ENCODE data around the gene SPHK2.

The SPHK2 gene

DNA sequence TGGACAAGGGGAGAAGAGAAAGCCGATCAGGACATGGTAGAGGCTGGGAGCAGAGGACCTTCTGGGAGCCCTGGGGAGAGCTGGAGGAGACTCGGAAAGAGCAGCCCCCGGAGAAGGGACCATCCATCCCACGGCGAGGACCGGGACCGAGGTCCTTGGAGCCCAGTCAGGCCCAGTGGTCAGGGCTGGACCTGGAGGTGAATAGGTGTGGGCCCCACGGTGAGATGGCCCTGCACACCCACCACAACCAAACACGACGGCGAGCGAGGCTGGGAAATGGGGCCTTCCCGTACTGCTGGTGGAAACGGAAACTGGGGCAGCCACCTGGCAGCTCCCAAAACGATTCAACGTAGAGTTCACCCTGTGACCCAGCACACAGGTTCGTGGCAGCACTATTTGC lies 57.2 kb downstream of the SPHK2 start (continued):
- no peak for TF ChIP-seq ZNF211 (tag by site-specific recombination; IDR thresholded peaks at IDR 0.05; ENCODE audit: low read depth)
- TF ChIP-seq ZNF837 (tag by site-specific recombination; IDR thresholded peaks at IDR 0.05): no peak

DNA sequence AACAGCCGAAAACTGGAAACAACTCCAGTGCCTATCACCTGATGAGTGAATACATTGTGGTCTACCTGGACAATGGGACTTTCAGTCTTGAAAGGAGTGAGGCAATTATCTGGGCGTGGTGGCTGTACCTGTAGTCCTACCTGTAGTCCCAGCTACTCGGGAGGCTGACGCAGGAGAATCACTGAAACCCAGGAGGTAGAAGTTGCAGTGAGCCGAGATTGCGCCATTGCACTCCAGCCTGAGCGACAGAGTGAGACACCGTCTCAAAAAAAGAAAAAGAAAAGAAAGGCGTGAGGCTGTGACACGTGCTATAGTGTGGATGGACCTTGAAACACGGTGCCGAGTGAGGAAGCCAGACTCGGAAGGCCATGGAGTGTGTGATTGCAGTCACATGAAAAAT lies 57.6 kb downstream of the SPHK2 start:
- no peaks in the 10 kb centered on the region for H3K36me3 ChIP-seq (ENCODE audit: control insufficient read depth in 2 of 2, insufficient read depth in 1 of 2, low read length in 2 of 2)
- TF ChIP-seq GFI1B (tag by site-specific recombination; IDR thresholded peaks at IDR 0.05) (no peak), ZNF311 (tag by site-specific recombination; IDR thresholded peaks at IDR 0.05; ENCODE audit: borderline replicate concordance) (no peak), ZNF473 (tag by site-specific recombination; IDR thresholded peaks at IDR 0.05) (no peak), OSR2 (tag by site-specific recombination; IDR thresholded peaks at IDR 0.05) (no peak), ZNF560 (tag by site-specific recombination; IDR thresholded peaks at IDR 0.05; ENCODE audit: borderline replicate concordance) (no peak), MEIS1 (CRISPR knock-in tag; IDR thresholded peaks at IDR 0.05; ENCODE audit: borderline replicate concordance) (no peak), ZNF433 (tag by site-specific recombination; IDR thresholded peaks at IDR 0.05; ENCODE audit: low read depth) (no peak), SP3 (tag by site-specific recombination; IDR thresholded peaks at IDR 0.05) (no peak), ZNF302 (tag by site-specific recombination; IDR thresholded peaks at IDR 0.05; ENCODE audit: low read depth) (no peak), ZNF248 (tag by site-specific recombination; IDR thresholded peaks at IDR 0.05) (no peak), ZNF221 (tag by site-specific recombination; IDR thresholded peaks at IDR 0.05; ENCODE audit: borderline replicate concordance) (no peak)
- TF ChIP-seq, protein P1, sequence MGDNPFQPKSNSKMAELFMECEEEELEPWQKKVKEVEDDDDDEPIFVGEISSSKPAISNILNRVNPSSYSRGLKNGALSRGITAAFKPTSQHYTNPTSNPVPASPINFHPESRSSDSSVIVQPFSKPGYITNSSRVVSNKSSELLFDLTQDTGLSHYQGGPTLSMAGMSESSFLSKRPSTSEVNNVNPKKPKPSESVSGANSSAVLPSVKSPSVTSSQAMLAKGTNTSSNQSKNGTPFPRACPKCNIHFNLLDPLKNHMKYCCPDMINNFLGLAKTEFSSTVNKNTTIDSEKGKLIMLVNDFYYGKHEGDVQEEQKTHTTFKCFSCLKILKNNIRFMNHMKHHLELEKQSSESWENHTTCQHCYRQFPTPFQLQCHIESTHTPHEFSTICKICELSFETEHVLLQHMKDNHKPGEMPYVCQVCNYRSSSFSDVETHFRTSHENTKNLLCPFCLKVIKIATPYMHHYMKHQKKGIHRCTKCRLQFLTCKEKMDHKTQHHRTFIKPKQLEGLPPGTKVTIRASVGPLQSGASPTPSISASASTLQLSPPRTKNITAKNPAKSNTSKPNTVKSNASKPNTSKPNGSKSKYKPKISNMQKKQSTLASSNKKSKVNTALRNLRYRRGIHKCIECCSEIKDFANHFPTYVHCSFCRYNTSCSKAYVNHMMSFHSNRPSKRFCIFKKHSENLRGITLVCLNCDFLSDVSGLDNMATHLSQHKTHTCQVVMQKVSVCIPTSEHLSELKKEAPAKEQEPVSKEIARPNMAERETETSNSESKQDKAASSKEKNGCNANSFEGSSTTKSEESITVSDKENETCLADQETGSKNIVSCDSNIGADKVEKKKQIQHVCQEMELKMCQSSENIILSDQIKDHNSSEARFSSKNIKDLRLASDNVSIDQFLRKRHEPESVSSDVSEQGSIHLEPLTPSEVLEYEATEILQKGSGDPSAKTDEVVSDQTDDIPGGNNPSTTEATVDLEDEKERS (tag by site-specific recombination; IDR thresholded peaks at IDR 0.05): no peak
- no peaks in the 10 kb centered on the region for H3K9me3 ChIP-seq (ENCODE audit: control insufficient read depth, insufficient read depth, low read depth, low read length)
- H3K27ac ChIP-seq (ENCODE audit: extremely low read depth, low read depth, low read length): no peak overlapping the region
- CTCF ChIA-PET: interaction anchor here (0.6 to 3.9 kb wide), 9 partner anchors 12 to 165 kb away, joined by 3 to 31 read pairs (median 6); no protein-coding TSS in a partner anchor
- H3K4me3 ChIP-seq (ENCODE audit: low read depth, low read length): no peak overlapping the region
- H3K4me1 ChIP-seq (ENCODE audit: control insufficient read depth, insufficient read depth, low read length): no peaks in the 10 kb centered on the region; the same call in 1 of the 2 replicates
- POLR2A ChIA-PET: no interaction called here

DNA sequence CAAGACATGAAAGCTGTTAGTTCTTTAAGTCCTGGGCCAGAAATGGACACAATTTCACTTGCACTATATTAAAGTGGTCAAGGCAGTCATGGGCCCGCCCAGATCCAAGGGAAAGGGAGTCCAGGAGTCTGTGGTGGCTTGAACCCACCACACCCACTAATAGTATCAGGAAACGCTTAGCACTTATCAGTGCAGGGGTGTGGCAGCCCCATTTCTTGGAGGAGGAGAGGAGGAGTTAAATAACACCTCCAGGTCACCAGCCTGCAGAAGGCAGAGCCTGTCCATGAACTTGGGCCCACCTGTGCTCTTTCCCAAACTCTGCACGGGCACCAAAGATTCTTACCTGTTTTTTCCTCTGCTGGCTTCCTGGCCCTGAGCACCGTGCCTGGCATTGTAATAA lies 58.9 kb downstream of the SPHK2 start:
- H3K4me1 ChIP-seq (ENCODE audit: control insufficient read depth, insufficient read depth, low read length): no peaks in the 10 kb centered on the region; the same call in 1 of the 2 replicates
- no peak overlapping the region for H3K27ac ChIP-seq (ENCODE audit: extremely low read depth, low read depth, low read length)
- ChIA-PET POLR2A (interaction anchor here (0.9 kb wide), 1 partner anchor 36 kb away, joined by 3 read pairs; no protein-coding TSS in a partner anchor), CTCF (interaction anchor here (1.2 to 3.9 kb wide), 2 partner anchors 10 to 164 kb away, joined by 4 to 20 read pairs; no protein-coding TSS in a partner anchor)
- no peaks in the 10 kb centered on the region for H3K9me3 ChIP-seq (ENCODE audit: control insufficient read depth, insufficient read depth, low read depth, low read length)
- TF ChIP-seq KLF1 (tag by site-specific recombination; IDR thresholded peaks at IDR 0.05): peak; percentile 89
- no peak for TF ChIP-seq ZNF501 (tag by site-specific recombination; IDR thresholded peaks at IDR 0.05)
- no peak for TF ChIP-seq ZNF473 (tag by site-specific recombination; IDR thresholded peaks at IDR 0.05)
- TF ChIP-seq, protein P2, sequence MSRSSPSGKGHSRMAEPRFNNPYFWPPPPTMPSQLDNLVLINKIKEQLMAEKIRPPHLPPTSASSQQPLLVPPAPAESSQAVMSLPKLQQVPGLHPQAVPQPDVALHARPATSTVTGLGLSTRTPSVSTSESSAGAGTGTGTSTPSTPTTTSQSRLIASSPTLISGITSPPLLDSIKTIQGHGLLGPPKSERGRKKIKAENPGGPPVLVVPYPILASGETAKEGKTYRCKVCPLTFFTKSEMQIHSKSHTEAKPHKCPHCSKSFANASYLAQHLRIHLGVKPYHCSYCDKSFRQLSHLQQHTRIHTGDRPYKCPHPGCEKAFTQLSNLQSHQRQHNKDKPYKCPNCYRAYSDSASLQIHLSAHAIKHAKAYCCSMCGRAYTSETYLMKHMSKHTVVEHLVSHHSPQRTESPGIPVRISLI (tag by site-specific recombination; IDR thresholded peaks at IDR 0.05): no peak
- TF ChIP-seq ZFHX2 (tag by site-specific recombination; conservative IDR thresholded peaks at IDR 0.05): 0 out of 2 replicates have a peak, but pooled peaks have one; percentile 25
- TF ChIP-seq EGR2 (tag by site-specific recombination; IDR thresholded peaks at IDR 0.05; ENCODE audit: low read depth): peak; percentile 34; the same call in 1 of the 2 replicates
- TF ChIP-seq ZNF426 (tag by site-specific recombination; IDR thresholded peaks at IDR 0.05): no peak
- TF ChIP-seq, protein P3, sequence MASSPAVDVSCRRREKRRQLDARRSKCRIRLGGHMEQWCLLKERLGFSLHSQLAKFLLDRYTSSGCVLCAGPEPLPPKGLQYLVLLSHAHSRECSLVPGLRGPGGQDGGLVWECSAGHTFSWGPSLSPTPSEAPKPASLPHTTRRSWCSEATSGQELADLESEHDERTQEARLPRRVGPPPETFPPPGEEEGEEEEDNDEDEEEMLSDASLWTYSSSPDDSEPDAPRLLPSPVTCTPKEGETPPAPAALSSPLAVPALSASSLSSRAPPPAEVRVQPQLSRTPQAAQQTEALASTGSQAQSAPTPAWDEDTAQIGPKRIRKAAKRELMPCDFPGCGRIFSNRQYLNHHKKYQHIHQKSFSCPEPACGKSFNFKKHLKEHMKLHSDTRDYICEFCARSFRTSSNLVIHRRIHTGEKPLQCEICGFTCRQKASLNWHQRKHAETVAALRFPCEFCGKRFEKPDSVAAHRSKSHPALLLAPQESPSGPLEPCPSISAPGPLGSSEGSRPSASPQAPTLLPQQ (tag by site-specific recombination; IDR thresholded peaks at IDR 0.05): peak; percentile 85
- no peak for TF ChIP-seq ZNF341 (tag by site-specific recombination; IDR thresholded peaks at IDR 0.05; ENCODE audit: low read depth)
- TF ChIP-seq, protein P4, sequence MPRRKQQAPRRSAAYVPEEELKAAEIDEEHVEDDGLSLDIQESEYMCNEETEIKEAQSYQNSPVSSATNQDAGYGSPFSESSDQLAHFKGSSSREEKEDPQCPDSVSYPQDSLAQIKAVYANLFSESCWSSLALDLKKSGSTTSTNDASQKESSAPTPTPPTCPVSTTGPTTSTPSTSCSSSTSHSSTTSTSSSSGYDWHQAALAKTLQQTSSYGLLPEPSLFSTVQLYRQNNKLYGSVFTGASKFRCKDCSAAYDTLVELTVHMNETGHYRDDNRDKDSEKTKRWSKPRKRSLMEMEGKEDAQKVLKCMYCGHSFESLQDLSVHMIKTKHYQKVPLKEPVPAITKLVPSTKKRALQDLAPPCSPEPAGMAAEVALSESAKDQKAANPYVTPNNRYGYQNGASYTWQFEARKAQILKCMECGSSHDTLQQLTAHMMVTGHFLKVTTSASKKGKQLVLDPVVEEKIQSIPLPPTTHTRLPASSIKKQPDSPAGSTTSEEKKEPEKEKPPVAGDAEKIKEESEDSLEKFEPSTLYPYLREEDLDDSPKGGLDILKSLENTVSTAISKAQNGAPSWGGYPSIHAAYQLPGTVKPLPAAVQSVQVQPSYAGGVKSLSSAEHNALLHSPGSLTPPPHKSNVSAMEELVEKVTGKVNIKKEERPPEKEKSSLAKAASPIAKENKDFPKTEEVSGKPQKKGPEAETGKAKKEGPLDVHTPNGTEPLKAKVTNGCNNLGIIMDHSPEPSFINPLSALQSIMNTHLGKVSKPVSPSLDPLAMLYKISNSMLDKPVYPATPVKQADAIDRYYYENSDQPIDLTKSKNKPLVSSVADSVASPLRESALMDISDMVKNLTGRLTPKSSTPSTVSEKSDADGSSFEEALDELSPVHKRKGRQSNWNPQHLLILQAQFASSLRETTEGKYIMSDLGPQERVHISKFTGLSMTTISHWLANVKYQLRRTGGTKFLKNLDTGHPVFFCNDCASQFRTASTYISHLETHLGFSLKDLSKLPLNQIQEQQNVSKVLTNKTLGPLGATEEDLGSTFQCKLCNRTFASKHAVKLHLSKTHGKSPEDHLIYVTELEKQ (tag by site-specific recombination; IDR thresholded peaks at IDR 0.05; ENCODE audit: borderline replicate concordance): no peak
- H3K4me3 ChIP-seq (ENCODE audit: low read depth, low read length): no peak overlapping the region
- no peaks in the 10 kb centered on the region for H3K36me3 ChIP-seq (ENCODE audit: control insufficient read depth in 2 of 2, insufficient read depth in 1 of 2, low read length in 2 of 2)

All from HEK293 (cell line).